Neuronal stem cell (in vitro differentiated cells): ENCODE data around the gene UPK1B.

Source experiments
- DNase-seq: peaks from one replicate; pipeline ENCODE4 v3.0.0-alpha.2; 2013; ENCODE audit warnings: low spot score
- H2AFZ ChIP-seq: one replicate; pipeline ENCODE4 v1.6.1; 2013; ENCODE audit warnings: mild to moderate bottlenecking, low read length, inconsistent platforms
- H2AK5ac ChIP-seq: 2 replicates; pipeline ENCODE4 v1.6.1; 2013; ENCODE audit warnings: low read depth, mild to moderate bottlenecking, inconsistent platforms, low read length, moderate library complexity, mixed read lengths
- H2BK120ac ChIP-seq: 2 replicates; pipeline ENCODE4 v1.6.1; 2013; ENCODE audit warnings: low read depth, mild to moderate bottlenecking, inconsistent platforms, low read length, moderate library complexity, mixed read lengths
- H2BK12ac ChIP-seq: one replicate; pipeline ENCODE4 v1.6.1; 2013; ENCODE audit warnings: low read length, inconsistent platforms
- H2BK15ac ChIP-seq: 2 replicates; pipeline ENCODE4 v1.6.1; 2013; ENCODE audit warnings: mild to moderate bottlenecking, low read length, inconsistent platforms, mixed read lengths
- H2BK5ac ChIP-seq: one replicate; pipeline ENCODE4 v1.6.1; 2013; ENCODE audit warnings: inconsistent platforms, mild to moderate bottlenecking, low read length, moderate library complexity
- H3K14ac ChIP-seq: one replicate; pipeline ENCODE4 v1.6.1; 2013; ENCODE audit warnings: low read length, inconsistent platforms
- H3K18ac ChIP-seq: 2 replicates; pipeline ENCODE4 v1.6.1; 2013; ENCODE audit warnings: low read length, inconsistent platforms
- H3K23ac ChIP-seq: 2 replicates; pipeline ENCODE4 v1.6.1; 2013; ENCODE audit warnings: low read depth, mild to moderate bottlenecking, mixed read lengths, low read length, inconsistent platforms; ENCODE audit not compliant: poor library complexity
- H3K27ac ChIP-seq: replicated peaks from 3 replicates; pipeline ENCODE4 v1.5.1; 2013; ENCODE audit warnings: low read length, inconsistent platforms
- H3K27me3 ChIP-seq, 3 experiments: 2 replicates each; pipeline ENCODE4 v1.6.1; 2013; ENCODE audit warnings: low read length in 3 of 3, mild to moderate bottlenecking in 2 of 3, inconsistent platforms in 1 of 3, low read depth in 1 of 3, mixed read lengths in 1 of 3, moderate library complexity in 1 of 3; ENCODE audit not compliant: control insufficient read depth in 3 of 3, insufficient read depth in 3 of 3
- H3K36me3 ChIP-seq, 2 donors: replicated peaks in 1 of 2; 2 replicates each; pipeline ENCODE4 v1.6.1; 2013; ENCODE audit warnings: low read length in 2 of 2; ENCODE audit not compliant: control insufficient read depth in 2 of 2, insufficient read depth in 2 of 2
- H3K4ac ChIP-seq: 2 replicates; pipeline ENCODE4 v1.6.1; 2013; ENCODE audit warnings: inconsistent platforms, mild to moderate bottlenecking, low read length, moderate library complexity
- H3K4me1 ChIP-seq, 2 donors: 1 replicate in 1 of 2; 2 replicates in 1 of 2; pipeline ENCODE4 v1.6.1; 2013; ENCODE audit warnings: low read length in 2 of 2, low read depth in 1 of 2; ENCODE audit not compliant: control insufficient read depth in 2 of 2, insufficient read depth in 1 of 2
- H3K4me2 ChIP-seq: one replicate; pipeline ENCODE4 v1.6.1; 2013; ENCODE audit warnings: mild to moderate bottlenecking, low read length, inconsistent platforms; ENCODE audit not compliant: insufficient read depth, poor library complexity, severe bottlenecking
- H3K4me3 ChIP-seq, 2 donors: 2 replicates each; pipeline ENCODE4 v1.5.1; 2013; ENCODE audit warnings: low read length in 2 of 2, mild to moderate bottlenecking in 2 of 2, inconsistent platforms in 1 of 2, moderate library complexity in 1 of 2
- H3K79me1 ChIP-seq: one replicate; pipeline ENCODE4 v1.6.1; 2013; ENCODE audit warnings: low read depth, mild to moderate bottlenecking, inconsistent platforms, low read length, moderate library complexity
- H3K9ac ChIP-seq: one replicate; pipeline ENCODE4 v1.6.1; 2013; ENCODE audit warnings: mild to moderate bottlenecking, low read depth, low read length, inconsistent platforms; ENCODE audit not compliant: poor library complexity
- H3K9me3 ChIP-seq, 2 donors: replicated peaks in 1 of 2; 2 replicates each; pipeline versions ENCODE3 to v1.6.1; 2013; ENCODE audit warnings: low read length in 2 of 2, mild to moderate bottlenecking in 2 of 2, inconsistent platforms in 1 of 2, low read depth in 1 of 2, mixed read lengths in 1 of 2, moderate library complexity in 1 of 2; ENCODE audit not compliant: control insufficient read depth in 2 of 2, insufficient read depth in 1 of 2
- H4K8ac ChIP-seq: one replicate; pipeline ENCODE4 v1.6.1; 2013; ENCODE audit warnings: low read depth, mild to moderate bottlenecking, inconsistent platforms, low read length, moderate library complexity
- H4K91ac ChIP-seq: one replicate; pipeline ENCODE4 v1.6.1; 2013; ENCODE audit warnings: low read length, low read depth, mild to moderate bottlenecking, inconsistent platforms; ENCODE audit not compliant: poor library complexity
- WGBS, 2 donors: extraction: QIAGEN DNeasy Blood & Tissue Kit; methylation state at CpG; one replicate each; pipeline ENCODE4 v1.1.7; 2013; ENCODE audit warnings: missing lambda C conversion rate in 2 of 2, mixed read lengths in 1 of 2; ENCODE audit not compliant: insufficient read length in 2 of 2, insufficient replicate concordance in 1 of 2; ENCODE audit errors: extremely low coverage in 2 of 2; 5-methylcytosine and 5-hydroxymethylcytosine counted together

UPK1B gene

GRCh38 chr3:119211803-119212202 lies 38.4 kb downstream of the UPK1B start:
- H3K27ac ChIP-seq, result no peak overlapping the region
- no peaks in the 10 kb centered on the region for H3K9me3 ChIP-seq
- WGBS, 2 donors, result no CpG with 5 or more reads among the region's 6 CpGs
- no peak overlapping the region for H3K4me2 ChIP-seq
- no peak overlapping the region for H3K18ac ChIP-seq
- H2BK15ac ChIP-seq, result no peak overlapping the region
- H2BK12ac ChIP-seq, result no peak overlapping the region
- no peak overlapping the region for H2BK5ac ChIP-seq
- H3K4ac ChIP-seq, result no peak overlapping the region
- H2AFZ ChIP-seq, result no peak overlapping the region
- no peak overlapping the region for H3K9ac ChIP-seq
- no peaks in the 10 kb centered on the region for H3K79me1 ChIP-seq
- no peak for DNase-seq
- no peak overlapping the region for H3K4me3 ChIP-seq
- H3K23ac ChIP-seq, result no peak overlapping the region
- H3K27me3 ChIP-seq, result no peaks in the 10 kb centered on the region
- H2BK120ac ChIP-seq, result no peak overlapping the region
- H2AK5ac ChIP-seq, result no peak overlapping the region
- peaks cover 2 to 3% of the 10 kb centered on the region in 2 donors for H3K4me1 ChIP-seq
- no peak overlapping the region for H3K14ac ChIP-seq
- H4K91ac ChIP-seq, result no peak overlapping the region
- H3K36me3 ChIP-seq, result peaks cover 15 to 66% of the 10 kb centered on the region in 2 donors
- H4K8ac ChIP-seq, result no peak overlapping the region

- peaks cover 33 to 85% of the 10 kb centered on the region in 2 donors for H3K36me3 ChIP-seq
- no peak overlapping the region for H3K14ac ChIP-seq
- no peaks in the 10 kb centered on the region for H3K27me3 ChIP-seq
- H2BK12ac ChIP-seq, result no peak overlapping the region
- H3K9me3 ChIP-seq, result no peaks in the 10 kb centered on the region
- H2AFZ ChIP-seq, result no peak overlapping the region
- H3K4me3 ChIP-seq, result no peak overlapping the region
- H3K4me1 ChIP-seq, result no peaks in the 10 kb centered on the region
- no peak overlapping the region for H3K4me2 ChIP-seq
- H3K9ac ChIP-seq, result no peak overlapping the region
- WGBS, 2 donors, result no CpG with 5 or more reads among the region's 4 CpGs
- H3K18ac ChIP-seq, result no peak overlapping the region
- no peak for DNase-seq
- H3K27ac ChIP-seq, result no peak overlapping the region
- no peak overlapping the region for H2BK15ac ChIP-seq
- no peak overlapping the region for H2AK5ac ChIP-seq
- H3K23ac ChIP-seq, result no peak overlapping the region
- no peak overlapping the region for H2BK5ac ChIP-seq
- peaks cover 2% of the 10 kb centered on the region for H3K79me1 ChIP-seq
- no peak overlapping the region for H4K8ac ChIP-seq
- no peak overlapping the region for H2BK120ac ChIP-seq
- H4K91ac ChIP-seq, result no peak overlapping the region
- H3K4ac ChIP-seq, result no peak overlapping the region
These were observed 45.7 kb downstream of the UPK1B start for GRCh38 chr3:119219069-119219468.

GRCh38 chr3:119220198-119220597 lies 46.8 kb downstream of the UPK1B start:
- no peak for DNase-seq
- Histone ChIP-seq H3K14ac (no peak overlapping the region), H4K8ac (no peak overlapping the region), H2AFZ (no peak overlapping the region), H2AK5ac (no peak overlapping the region), H2BK15ac (no peak overlapping the region), H4K91ac (no peak overlapping the region), H3K79me1 (peaks cover 2% of the 10 kb centered on the region), H3K36me3 (peaks cover 31 to 82% of the 10 kb centered on the region in 2 donors), H3K4me1 (no peaks in the 10 kb centered on the region), H3K9ac (peak overlapping the region; percentile 65), H2BK12ac (no peak overlapping the region), H3K4ac (no peak overlapping the region), H2BK120ac (no peak overlapping the region), H3K9me3 (no peaks in the 10 kb centered on the region), H3K27ac (no peak overlapping the region), H3K23ac (no peak overlapping the region), H3K4me3 (no peak overlapping the region), H3K27me3 (no peaks in the 10 kb centered on the region), H3K18ac (no peak overlapping the region), H2BK5ac (no peak overlapping the region), H3K4me2 (no peak overlapping the region)
- no CpG with 5 or more reads among the region's 7 CpGs for WGBS, 2 donors

- Histone ChIP-seq H2AFZ (no peak overlapping the region), H3K4me2 (no peak overlapping the region), H3K18ac (no peak overlapping the region), H3K9ac (no peak overlapping the region), H2BK5ac (no peak overlapping the region), H2AK5ac (no peak overlapping the region), H4K8ac (no peak overlapping the region), H3K4ac (no peak overlapping the region), H2BK12ac (no peak overlapping the region), H3K14ac (no peak overlapping the region), H3K36me3 (peaks cover 30 to 78% of the 10 kb centered on the region in 2 donors), H3K9me3 (no peaks in the 10 kb centered on the region), H3K79me1 (peaks cover 2% of the 10 kb centered on the region), H2BK120ac (no peak overlapping the region), H3K23ac (no peak overlapping the region), H3K27me3 (no peaks in the 10 kb centered on the region), H2BK15ac (no peak overlapping the region), H3K27ac (no peak overlapping the region), H4K91ac (no peak overlapping the region), H3K4me3 (no peak overlapping the region), H3K4me1 (no peaks in the 10 kb centered on the region)
- DNase-seq, result no peak
- WGBS, 2 donors, result no CpG with 5 or more reads among the region's 3 CpGs
These were observed 47.7 kb downstream of the UPK1B start for GRCh38 chr3:119220970-119221667.
